ENCODE data around the gene ZNRD2. TPM values are rescaled to one million over a fixed set of nuclear protein-coding genes. Genes with fewer than 3 reads are reported as not detected.
"Not testable (repeated sequence)": the region's sequence is repeated elsewhere in the genome, so short reads cannot be mapped to it uniquely, and the experiment has no call there.

Gene ZNRD2
- total RNA-seq, 2 experiments from 2014 or later: 41.4 to 42.5 TPM

DNA sequence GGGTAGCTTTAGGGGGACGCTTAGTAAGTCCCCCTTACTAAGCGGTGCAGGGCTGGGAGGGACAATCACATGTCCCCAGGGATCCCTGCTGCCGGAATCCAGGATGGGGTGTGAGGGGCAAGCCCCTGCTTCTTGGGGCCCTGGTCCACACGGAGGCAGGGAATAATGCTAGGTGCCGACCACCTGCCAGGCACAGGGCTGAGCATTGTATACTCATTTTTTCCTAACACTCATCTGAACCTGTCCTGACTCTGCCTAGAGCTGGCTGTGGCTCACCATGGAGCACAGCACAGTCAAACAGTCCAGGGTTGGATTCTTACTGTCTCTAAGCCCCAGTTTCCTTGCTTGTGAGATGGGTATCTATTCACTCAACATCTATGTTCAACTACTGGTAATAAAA, 10.7 kb upstream of the ZNRD2 start:
- peaks cover 49% of the 10 kb centered on the region for H3K4me1 Mint-ChIP-seq (ENCODE audit: low read depth)
- no peak for DNase-seq
- H3K27ac Mint-ChIP-seq: no peak overlapping the region
- H3K36me3 Mint-ChIP-seq (ENCODE audit: low read depth): no peaks in the 10 kb centered on the region
- peak overlapping the region; percentile 71 for H3K4me3 Mint-ChIP-seq
- H3K27me3 Mint-ChIP-seq (ENCODE audit: low read depth): no peaks in the 10 kb centered on the region
- CTCF ChIA-PET: interaction anchor here (0.6 to 3.0 kb wide), 5 partner anchors 12 to 42 kb away, joined by 3 to 20 read pairs (median 6); partner anchors contain the start of genes FAM89B and ZNRD2
- intact Hi-C loops (cut with micrococcal nuclease): no loop called here
- no peaks in the 10 kb centered on the region for H3K9me3 Mint-ChIP-seq

DNA sequence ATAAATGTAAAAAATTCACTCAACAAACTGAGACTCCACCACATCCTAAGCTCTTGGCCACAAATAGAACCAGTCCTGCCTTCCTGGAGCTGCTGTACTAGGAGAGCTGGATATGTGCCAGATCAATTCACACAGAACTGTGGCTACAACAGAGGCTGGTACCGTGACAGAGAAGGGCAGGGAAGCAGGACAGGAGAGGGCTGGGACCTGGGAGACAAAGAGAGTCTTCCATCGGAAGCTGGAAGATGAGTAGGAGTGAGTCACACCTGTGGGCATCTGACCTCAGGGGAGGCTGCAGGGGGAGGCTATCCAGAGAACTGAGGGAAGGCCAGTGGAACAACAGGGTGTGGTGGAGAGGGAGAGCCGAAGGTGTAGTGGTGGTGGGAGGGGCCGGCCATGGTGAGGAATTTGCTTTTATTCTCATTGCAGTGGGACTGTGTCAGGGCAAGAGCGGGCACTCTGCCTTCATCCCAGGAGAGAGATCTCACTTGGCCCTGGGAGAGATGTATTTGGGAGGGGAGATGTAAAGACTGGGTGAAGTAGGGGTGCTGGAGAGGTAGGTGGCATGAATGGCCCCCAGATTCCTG, 10.2 kb upstream of the ZNRD2 start:
- peak overlapping the region; percentile 7 for H3K27ac Mint-ChIP-seq
- H3K27me3 Mint-ChIP-seq (ENCODE audit: low read depth): no peaks in the 10 kb centered on the region
- no peaks in the 10 kb centered on the region for H3K9me3 Mint-ChIP-seq
- intact Hi-C loops (cut with micrococcal nuclease): no loop called here
- H3K4me3 Mint-ChIP-seq: no peak overlapping the region
- CTCF ChIA-PET: interaction anchor here (0.6 to 3.0 kb wide), 7 partner anchors 11 to 55 kb away, joined by 3 to 20 read pairs (median 4); partner anchors contain the start of genes FAM89B and ZNRD2
- H3K4me1 Mint-ChIP-seq (ENCODE audit: low read depth): peaks cover 47% of the 10 kb centered on the region
- H3K36me3 Mint-ChIP-seq (ENCODE audit: low read depth): no peaks in the 10 kb centered on the region
- no peak for DNase-seq

DNA sequence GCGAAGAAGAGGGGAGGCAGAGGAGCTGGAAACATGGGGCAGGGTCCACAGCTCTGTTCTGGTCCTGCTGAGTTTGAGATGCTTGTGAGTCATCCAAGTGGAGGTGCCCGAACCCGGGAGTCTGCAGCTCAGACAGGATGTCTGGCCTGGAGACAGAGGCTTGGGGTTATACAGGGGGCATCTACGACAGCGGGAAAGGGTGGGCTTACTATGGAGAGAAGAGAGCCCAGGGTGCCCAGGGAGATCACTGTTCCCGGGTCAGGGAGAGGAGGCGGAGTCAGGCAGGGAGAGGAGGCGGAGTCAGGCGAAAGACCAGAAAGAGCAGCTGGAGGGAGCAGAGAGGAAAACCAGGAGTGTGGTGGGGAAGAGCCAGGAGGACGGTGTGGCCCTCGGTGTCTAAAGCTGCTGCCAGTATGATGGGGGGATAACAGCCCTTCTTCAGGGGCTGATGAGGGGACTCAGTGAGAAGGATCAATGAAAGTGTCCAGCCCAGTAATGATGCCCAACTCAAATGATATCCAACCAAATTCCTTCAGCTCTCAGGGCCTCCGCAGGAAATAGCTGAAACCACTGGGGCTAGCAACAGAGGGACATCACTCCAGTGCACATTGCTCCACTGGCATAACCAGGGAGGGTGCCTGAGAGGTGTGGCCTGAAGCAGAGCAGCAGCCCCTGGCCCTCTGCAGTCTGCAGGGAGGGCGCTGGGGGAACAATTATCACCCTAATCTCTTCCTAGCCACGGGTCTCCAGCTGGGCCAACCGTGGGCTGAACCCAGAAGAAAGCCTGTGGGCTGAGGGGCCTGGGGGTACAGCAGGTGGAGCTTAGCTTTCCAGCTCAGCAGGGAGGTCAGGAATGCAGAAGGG, 9.5 kb upstream of the ZNRD2 start:
- Mint-ChIP-seq H3K27ac (no peak overlapping the region), H3K27me3 (ENCODE audit: low read depth) (no peaks in the 10 kb centered on the region), H3K4me1 (ENCODE audit: low read depth) (peaks cover 47% of the 10 kb centered on the region), H3K4me3 (no peak overlapping the region), H3K9me3 (no peaks in the 10 kb centered on the region), H3K36me3 (ENCODE audit: low read depth) (no peaks in the 10 kb centered on the region)
- CTCF ChIA-PET: interaction anchor here (0.6 to 3.0 kb wide), 7 partner anchors 8 to 54 kb away, joined by 3 to 20 read pairs (median 4); partner anchors contain the start of genes FAM89B and ZNRD2
- intact Hi-C loops (cut with micrococcal nuclease): no loop called here
- no peak for DNase-seq

DNA sequence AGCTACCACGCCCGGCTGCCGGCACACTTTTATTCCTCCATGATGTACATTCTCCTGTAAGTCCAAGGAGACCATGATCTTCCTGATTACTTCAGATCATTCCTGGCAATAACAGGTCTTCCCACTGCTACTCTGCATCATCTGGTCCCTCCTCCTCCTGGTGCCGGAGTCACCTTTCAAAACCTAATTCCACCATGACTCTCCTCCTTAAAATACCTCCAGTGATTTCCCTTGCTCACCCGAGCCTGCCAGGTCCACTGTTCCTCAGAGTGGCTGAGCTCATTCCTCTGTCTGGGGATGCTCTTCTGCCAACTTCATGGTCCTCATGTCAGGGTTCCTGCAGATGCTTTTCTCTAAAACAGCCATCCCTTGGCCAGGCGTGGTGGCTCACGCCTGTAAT, 8.3 kb upstream of the ZNRD2 start:
- no peak for DNase-seq
- intact Hi-C loops (cut with micrococcal nuclease): no loop called here
- no peak overlapping the region for H3K4me3 Mint-ChIP-seq
- H3K9me3 Mint-ChIP-seq: no peaks in the 10 kb centered on the region
- no peaks in the 10 kb centered on the region for H3K36me3 Mint-ChIP-seq (ENCODE audit: low read depth)
- peaks cover 48% of the 10 kb centered on the region for H3K4me1 Mint-ChIP-seq (ENCODE audit: low read depth)
- no peak overlapping the region for H3K27ac Mint-ChIP-seq
- CTCF ChIA-PET: interaction anchor here (0.6 to 1.0 kb wide), 3 partner anchors 9 to 553 kb away, joined by 3 to 5 read pairs (median 4); no protein-coding TSS in a partner anchor
- no peaks in the 10 kb centered on the region for H3K27me3 Mint-ChIP-seq (ENCODE audit: low read depth)

DNA sequence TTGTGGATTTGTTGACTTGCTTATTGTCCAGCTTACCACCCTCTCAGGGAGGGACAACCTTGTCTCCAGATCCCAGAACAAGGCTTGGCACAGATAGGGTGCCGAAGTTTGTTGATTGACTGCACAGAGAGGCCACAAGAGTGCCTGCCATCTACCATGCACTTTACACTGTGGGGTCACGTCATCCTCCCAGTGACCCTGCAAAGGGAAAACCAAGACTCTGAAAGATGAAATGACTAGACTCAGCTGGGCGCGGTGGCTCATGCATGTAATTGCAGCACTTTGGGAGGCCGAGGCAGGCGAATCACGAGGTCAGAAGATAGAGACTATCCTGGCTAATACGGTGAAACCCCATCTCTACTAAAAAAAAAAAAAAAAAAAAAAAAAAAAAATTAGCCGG, 7.5 kb upstream of the ZNRD2 start:
- Mint-ChIP-seq H3K27ac (no peak overlapping the region), H3K4me1 (ENCODE audit: low read depth) (peaks cover 44% of the 10 kb centered on the region), H3K9me3 (no peaks in the 10 kb centered on the region), H3K36me3 (ENCODE audit: low read depth) (no peaks in the 10 kb centered on the region), H3K4me3 (no peak overlapping the region), H3K27me3 (ENCODE audit: low read depth) (no peaks in the 10 kb centered on the region)
- DNase-seq: no peak
- CTCF ChIA-PET: interaction anchor here (0.8 to 1.6 kb wide), 2 partner anchors 21 to 31 kb away, joined by 5 read pairs; no protein-coding TSS in a partner anchor
- intact Hi-C loops (cut with micrococcal nuclease): no loop called here

DNA sequence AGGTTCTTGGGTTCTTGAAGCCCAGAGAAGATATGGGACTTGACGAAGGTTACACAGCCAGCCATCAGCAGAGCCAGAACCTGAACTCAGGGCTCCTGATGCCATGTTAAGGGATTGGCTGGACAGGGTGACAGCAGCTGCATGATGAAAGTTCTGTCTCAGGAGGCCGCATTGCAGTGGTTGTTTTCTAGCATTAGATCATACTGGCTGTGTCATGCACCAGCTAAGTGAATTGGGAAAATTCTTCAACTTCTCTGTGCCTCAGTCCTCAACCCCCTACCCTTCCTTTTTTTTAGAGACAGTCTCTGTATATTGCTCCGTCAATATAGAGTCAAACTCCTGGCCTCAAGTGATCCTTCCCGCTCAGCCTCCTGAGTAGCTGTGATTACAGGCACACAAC, 6.7 kb upstream of the ZNRD2 start:
- Mint-ChIP-seq H3K27me3 (ENCODE audit: low read depth) (no peaks in the 10 kb centered on the region), H3K9me3 (no peaks in the 10 kb centered on the region), H3K4me3 (no peak overlapping the region), H3K4me1 (ENCODE audit: low read depth) (peaks cover 50% of the 10 kb centered on the region), H3K36me3 (ENCODE audit: low read depth) (peaks cover 4% of the 10 kb centered on the region), H3K27ac (no peak overlapping the region)
- intact Hi-C loops (cut with micrococcal nuclease): no loop called here
- CTCF ChIA-PET: interaction anchor here (0.7 to 1.6 kb wide), 2 partner anchors 11 to 30 kb away, joined by 4 to 5 read pairs; no protein-coding TSS in a partner anchor
- no peak for DNase-seq

DNA sequence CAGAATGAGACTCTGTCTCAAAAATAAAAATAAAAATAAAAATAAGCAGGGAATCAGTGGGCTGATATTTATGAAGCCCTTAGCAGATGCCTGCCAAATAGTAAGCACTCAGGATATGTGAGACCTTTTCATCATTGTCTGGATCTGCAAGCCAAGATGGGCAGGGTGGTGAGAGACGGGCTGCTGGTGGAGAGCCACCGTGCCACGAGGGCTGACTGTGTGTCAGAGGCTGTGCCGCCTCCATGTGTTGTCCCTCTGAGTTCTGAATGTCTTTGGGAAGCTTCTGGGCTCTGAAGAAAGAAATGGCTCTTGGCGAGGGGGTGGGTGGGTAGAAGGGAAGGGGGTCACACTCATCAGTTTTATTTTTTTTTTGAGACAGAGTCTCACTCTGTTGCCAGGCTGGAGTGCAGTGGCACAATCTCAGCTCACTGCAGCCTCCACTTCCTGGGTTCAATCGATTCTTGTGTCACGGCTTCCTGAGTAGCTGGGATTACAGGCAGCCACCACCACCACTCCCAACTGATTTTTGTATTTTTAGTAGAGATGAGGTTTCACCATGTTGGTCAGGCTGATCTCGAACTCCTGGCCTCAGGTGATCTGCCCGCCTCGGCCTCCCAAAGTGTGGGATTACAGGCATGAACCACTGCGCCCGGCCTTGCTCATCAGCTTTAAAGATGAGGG, 5.3 kb upstream of the ZNRD2 start:
- H3K27me3 Mint-ChIP-seq (ENCODE audit: low read depth); intact Hi-C loops (cut with micrococcal nuclease); H3K36me3 Mint-ChIP-seq (ENCODE audit: low read depth); H3K9me3 Mint-ChIP-seq: not testable (repeated sequence)
- CTCF ChIA-PET: interaction anchor here (1.1 to 2.3 kb wide), 4 partner anchors 11 to 25 kb away, joined by 3 to 10 read pairs (median 6); partner anchors contain the start of gene EHBP1L1
- Mint-ChIP-seq H3K27ac (peak overlapping the region; percentile 97), H3K4me1 (ENCODE audit: low read depth) (peaks cover 44% of the 10 kb centered on the region), H3K4me3 (peak overlapping the region; percentile 51)
- DNase-seq: peak; percentile 56

DNA sequence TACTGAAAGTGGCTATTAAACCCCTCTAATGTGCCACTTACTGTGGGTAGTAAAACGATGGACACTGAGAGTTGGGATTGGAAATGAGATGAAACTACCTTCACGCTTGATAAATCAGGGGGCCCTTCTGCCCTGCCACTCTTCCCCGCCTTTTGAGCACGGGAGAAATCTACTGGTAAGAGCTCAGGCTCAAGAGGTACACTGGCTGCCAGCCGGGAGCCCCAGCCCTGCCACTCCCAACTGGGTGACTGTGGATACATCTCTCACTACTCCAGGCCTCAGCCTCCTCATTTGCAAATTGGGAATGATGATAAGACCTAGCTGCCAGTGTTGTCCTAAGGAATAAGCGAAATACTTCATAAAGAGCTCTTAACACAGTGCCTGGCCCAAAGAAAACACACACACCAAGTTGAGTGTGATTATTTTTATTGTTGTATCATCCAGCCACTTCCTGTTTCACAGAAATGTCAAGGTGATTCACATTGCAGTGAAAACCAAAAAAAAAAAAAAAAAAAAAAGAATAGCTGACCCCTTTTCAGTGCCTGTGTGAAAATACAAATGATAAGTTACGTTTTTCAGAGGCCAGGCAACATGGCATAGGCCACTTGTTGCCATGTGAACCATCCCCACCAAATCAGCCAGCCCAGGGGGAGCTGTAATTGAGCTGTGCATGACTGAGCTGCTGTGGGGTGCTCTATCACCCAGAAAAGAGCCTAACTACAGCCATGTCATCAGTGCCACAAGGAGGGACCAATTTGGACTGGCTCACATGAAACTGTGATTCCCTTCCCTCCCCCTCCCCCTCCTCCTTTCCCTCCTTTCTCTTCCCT, 4.4 kb upstream of the ZNRD2 start:
- no peaks in the 10 kb centered on the region for H3K27me3 Mint-ChIP-seq (ENCODE audit: low read depth)
- H3K36me3 Mint-ChIP-seq (ENCODE audit: low read depth): peaks cover 9% of the 10 kb centered on the region
- CTCF ChIA-PET: interaction anchor here (1.1 to 2.3 kb wide), 7 partner anchors 10 to 178 kb away, joined by 3 to 14 read pairs (median 4); partner anchors contain the start of gene EHBP1L1
- H3K27ac Mint-ChIP-seq: peak overlapping the region; percentile 97
- DNase-seq: peak; percentile 58
- intact Hi-C loops (cut with micrococcal nuclease): no loop called here
- peak overlapping the region; percentile 51 for H3K4me3 Mint-ChIP-seq
- H3K9me3 Mint-ChIP-seq: no peaks in the 10 kb centered on the region
- H3K4me1 Mint-ChIP-seq (ENCODE audit: low read depth): peaks cover 40% of the 10 kb centered on the region

DNA sequence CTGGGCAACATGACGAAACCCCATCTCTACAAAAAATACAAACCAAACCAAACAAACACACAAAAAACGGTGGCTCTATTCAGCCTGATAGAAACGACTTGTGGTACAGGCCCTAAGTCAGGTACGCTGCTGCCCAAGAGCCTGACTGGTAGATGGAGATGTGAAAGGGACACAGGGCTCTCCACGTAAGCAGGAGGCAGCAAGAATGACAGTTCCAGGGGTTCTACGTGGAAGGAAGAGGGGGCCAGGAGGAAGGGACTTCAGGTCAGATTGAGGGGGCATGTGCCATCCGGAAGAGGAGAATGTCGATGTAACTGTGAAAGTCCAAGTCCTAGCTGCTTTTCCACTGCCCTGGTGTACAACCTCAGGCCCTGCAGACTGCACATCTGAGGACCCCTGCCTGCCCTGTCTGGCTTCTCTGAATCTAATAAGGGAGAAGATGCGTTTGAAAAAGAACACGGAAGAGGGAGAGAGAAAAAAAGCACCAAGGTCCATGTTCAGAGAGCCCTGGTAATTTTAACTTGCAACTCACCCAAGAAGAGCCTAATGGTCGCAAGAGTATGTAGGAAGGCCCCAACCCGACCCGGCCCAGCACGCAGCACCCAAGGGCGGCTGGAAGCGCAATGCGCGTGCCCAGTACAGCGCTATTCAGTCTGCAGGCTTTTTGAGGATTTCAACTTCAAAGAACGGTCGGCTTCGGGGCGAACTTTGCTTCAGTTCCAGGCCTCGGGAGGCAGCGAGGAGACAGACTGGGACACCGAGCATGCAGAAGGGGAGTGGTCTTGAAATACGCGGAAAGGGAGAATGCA, 909 bp upstream of the ZNRD2 start:
- intact Hi-C loops (cut with micrococcal nuclease): no loop called here
- H3K4me1 Mint-ChIP-seq (ENCODE audit: low read depth): peaks cover 62% of the 10 kb centered on the region
- H3K27ac Mint-ChIP-seq: peak overlapping the region; percentile 97
- H3K36me3 Mint-ChIP-seq (ENCODE audit: low read depth): peaks cover 17% of the 10 kb centered on the region
- H3K9me3 Mint-ChIP-seq: no peaks in the 10 kb centered on the region
- no peak for DNase-seq
- H3K27me3 Mint-ChIP-seq (ENCODE audit: low read depth): no peaks in the 10 kb centered on the region
- peak overlapping the region; percentile 87 for H3K4me3 Mint-ChIP-seq
- CTCF ChIA-PET: interaction anchor here (5.2 to 6.0 kb wide), 2 partner anchors 9 to 28 kb away, joined by 20 to 86 read pairs; no protein-coding TSS in a partner anchor

DNA sequence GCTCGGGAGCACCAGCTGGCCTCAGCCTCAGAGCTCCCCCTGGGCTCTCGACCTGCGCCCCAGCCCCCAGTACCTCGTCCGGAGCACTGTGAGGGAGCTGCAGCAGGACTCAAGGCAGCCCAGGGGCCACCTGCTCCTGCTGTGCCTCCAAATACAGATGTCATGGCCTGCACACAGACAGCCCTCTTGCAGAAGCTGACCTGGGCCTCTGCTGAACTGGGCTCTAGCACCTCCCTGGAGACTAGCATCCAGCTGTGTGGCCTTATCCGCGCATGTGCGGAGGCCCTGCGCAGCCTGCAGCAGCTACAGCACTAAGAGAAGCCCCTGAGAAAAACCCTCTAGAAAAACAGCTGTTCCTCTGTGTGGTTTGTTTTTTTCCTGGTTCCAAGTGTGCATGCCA, 1.1 kb downstream of the ZNRD2 start:
- H3K27me3 Mint-ChIP-seq (ENCODE audit: low read depth): no peaks in the 10 kb centered on the region
- peaks cover 19% of the 10 kb centered on the region for H3K36me3 Mint-ChIP-seq (ENCODE audit: low read depth)
- H3K4me1 Mint-ChIP-seq (ENCODE audit: low read depth): peaks cover 53% of the 10 kb centered on the region
- CTCF ChIA-PET: interaction anchor here (0.8 to 6.0 kb wide), 11 partner anchors 12 to 208 kb away, joined by 3 to 86 read pairs (median 5); partner anchors contain the start of genes PCNX3 and SCYL1
- peak overlapping the region; percentile 87 for H3K4me3 Mint-ChIP-seq
- no peaks in the 10 kb centered on the region for H3K9me3 Mint-ChIP-seq
- H3K27ac Mint-ChIP-seq: peak overlapping the region; percentile 91
- no peak for DNase-seq
- intact Hi-C loops (cut with micrococcal nuclease): loop anchor here (2.0 to 5.0 kb wide), 5 partner anchors 204 to 714 kb away; partner anchors contain the start of genes BANF1, CFL1, EIF1AD and RAB1B
